ENCODE measurements around the gene TPCN1. TPM values are rescaled to one million over a fixed set of nuclear protein-coding genes. Genes with fewer than 3 reads are reported as not detected.

TPCN1 gene
- total RNA-seq, 1 experiment from 2014 or later = 18.8 TPM

DNA sequence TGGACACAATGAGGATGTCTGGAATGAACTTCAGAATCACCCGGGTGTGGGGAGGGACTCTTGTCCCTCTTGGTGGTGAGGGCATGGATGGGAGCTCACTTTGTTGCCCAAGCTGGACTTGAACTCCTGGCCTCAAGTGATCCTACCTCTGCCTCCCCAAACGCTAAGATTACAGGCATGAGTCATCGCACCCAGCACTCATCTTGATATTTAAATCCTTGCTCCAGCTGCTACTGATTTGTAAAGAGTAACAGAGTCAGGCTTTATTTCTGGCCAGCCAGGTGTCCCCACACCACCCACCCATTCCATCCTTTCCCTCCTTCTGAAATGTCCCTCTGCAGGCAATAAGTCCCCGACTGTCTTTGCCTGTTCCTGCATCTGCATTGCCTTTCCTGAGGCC, 40.9 kb upstream of the TPCN1 start:
- TF ChIP-seq, protein P1, sequence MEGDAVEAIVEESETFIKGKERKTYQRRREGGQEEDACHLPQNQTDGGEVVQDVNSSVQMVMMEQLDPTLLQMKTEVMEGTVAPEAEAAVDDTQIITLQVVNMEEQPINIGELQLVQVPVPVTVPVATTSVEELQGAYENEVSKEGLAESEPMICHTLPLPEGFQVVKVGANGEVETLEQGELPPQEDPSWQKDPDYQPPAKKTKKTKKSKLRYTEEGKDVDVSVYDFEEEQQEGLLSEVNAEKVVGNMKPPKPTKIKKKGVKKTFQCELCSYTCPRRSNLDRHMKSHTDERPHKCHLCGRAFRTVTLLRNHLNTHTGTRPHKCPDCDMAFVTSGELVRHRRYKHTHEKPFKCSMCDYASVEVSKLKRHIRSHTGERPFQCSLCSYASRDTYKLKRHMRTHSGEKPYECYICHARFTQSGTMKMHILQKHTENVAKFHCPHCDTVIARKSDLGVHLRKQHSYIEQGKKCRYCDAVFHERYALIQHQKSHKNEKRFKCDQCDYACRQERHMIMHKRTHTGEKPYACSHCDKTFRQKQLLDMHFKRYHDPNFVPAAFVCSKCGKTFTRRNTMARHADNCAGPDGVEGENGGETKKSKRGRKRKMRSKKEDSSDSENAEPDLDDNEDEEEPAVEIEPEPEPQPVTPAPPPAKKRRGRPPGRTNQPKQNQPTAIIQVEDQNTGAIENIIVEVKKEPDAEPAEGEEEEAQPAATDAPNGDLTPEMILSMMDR (conservative IDR thresholded peaks at IDR 0.05; ENCODE audit: low read depth, low read length) = no peak
- no peak for TF ChIP-seq EZH2 (IDR thresholded peaks at IDR 0.05; ENCODE audit: borderline replicate concordance, low read depth, low read length, poor library complexity, severe bottlenecking)
- H3K9me3 ChIP-seq (ENCODE audit: low read depth, low read length, poor library complexity, severe bottlenecking) = no peaks in the 10 kb centered on the region
- no peaks in the 10 kb centered on the region for H3K4me1 ChIP-seq (ENCODE audit: insufficient read depth, low read length, poor library complexity, severe bottlenecking)
- H3K4me3 ChIP-seq (ENCODE audit: low read depth, low read length, poor library complexity, severe bottlenecking) = no peak overlapping the region
- POLR2A ChIA-PET (ENCODE audit: low non-redundant PET) = no interaction called here
- BruUV-seq (replicated peaks) = no TSS peak
- H3K36me3 ChIP-seq (ENCODE audit: insufficient read depth, low read length, poor library complexity, severe bottlenecking) = peaks cover 39% of the 10 kb centered on the region
- DNase-seq (ENCODE audit: low spot score) = no peak
- no peak overlapping the region for H3K27ac ChIP-seq (ENCODE audit: low read depth, low read length, poor library complexity, severe bottlenecking)
- CTCF ChIA-PET = no interaction called here
- intact Hi-C loops (cut with micrococcal nuclease; ENCODE audit: unreplicated experiment) = no loop called here
- H3K27me3 ChIP-seq (replicated peaks; ENCODE audit: insufficient read depth, low read depth, low read length, poor library complexity) = no peaks in the 10 kb centered on the region

DNA sequence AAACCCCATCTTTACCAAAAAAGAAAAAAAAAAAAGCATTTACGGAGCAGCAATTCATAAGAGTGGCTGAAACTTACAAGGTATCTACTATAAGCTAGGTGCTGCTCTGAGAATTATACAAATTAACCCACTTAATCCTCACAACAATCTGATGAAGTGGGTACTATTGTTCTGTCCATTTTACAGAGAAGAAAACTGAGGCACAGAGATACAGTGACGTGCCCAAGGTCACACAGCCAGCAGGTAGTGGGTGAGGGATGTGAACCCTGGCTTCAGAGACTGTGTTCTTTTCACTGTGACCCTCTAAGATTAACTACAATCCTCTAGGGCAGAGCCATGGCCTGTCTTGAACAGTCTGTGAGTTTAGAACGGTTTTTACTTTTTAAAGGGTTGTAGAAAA, 39.3 kb upstream of the TPCN1 start:
- H3K27ac ChIP-seq (ENCODE audit: low read depth, low read length, poor library complexity, severe bottlenecking) = no peak overlapping the region
- H3K27me3 ChIP-seq (replicated peaks; ENCODE audit: insufficient read depth, low read depth, low read length, poor library complexity) = no peaks in the 10 kb centered on the region
- DNase-seq (ENCODE audit: low spot score) = no peak
- POLR2A ChIA-PET (ENCODE audit: low non-redundant PET) = no interaction called here
- no peaks in the 10 kb centered on the region for H3K9me3 ChIP-seq (ENCODE audit: low read depth, low read length, poor library complexity, severe bottlenecking)
- no peak overlapping the region for H3K4me3 ChIP-seq (ENCODE audit: low read depth, low read length, poor library complexity, severe bottlenecking)
- peaks cover 35% of the 10 kb centered on the region for H3K36me3 ChIP-seq (ENCODE audit: insufficient read depth, low read length, poor library complexity, severe bottlenecking)
- TSS peak; percentile 10 for BruUV-seq (replicated peaks)
- CTCF ChIA-PET = interaction anchor here (0.6 kb wide), 1 partner anchor 280 kb away, joined by 4 read pairs; no protein-coding TSS in a partner anchor
- intact Hi-C loops (cut with micrococcal nuclease; ENCODE audit: unreplicated experiment) = no loop called here
- H3K4me1 ChIP-seq (ENCODE audit: insufficient read depth, low read length, poor library complexity, severe bottlenecking) = no peaks in the 10 kb centered on the region
- TF ChIP-seq EZH2 (IDR thresholded peaks at IDR 0.05; ENCODE audit: borderline replicate concordance, low read depth, low read length, poor library complexity, severe bottlenecking) = no peak
- TF ChIP-seq, protein P1 (conservative IDR thresholded peaks at IDR 0.05; ENCODE audit: low read depth, low read length) = no peak

DNA sequence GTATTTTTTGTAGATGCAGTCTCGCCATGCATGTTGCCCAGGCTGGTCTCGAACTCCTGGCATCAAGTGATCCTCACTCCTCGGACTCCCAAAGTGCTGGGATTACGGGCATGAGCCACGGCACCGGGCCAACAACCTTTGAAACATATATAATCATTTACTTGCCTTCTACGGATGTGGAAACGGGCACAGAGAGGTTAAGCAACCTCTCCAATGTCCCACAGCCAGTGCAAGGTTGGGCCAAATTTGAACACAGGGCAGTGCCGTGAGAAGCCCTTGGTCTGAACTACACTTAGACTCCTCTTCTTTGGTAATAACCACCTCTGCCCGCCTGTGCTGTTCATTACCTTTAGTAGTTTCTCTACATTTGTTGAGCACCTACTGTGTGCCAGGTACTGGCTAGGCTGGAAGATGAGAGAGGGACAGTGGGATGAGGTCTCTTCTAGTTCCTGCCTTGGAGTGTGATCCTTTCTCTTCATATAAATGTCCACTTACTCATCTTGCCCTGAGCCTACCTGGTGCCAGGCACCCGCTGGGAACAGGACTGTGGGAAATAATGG, 38.2 kb upstream of the TPCN1 start:
- CTCF ChIA-PET = no interaction called here
- Histone ChIP-seq H3K4me3 (ENCODE audit: low read depth, low read length, poor library complexity, severe bottlenecking) (no peak overlapping the region), H3K36me3 (ENCODE audit: insufficient read depth, low read length, poor library complexity, severe bottlenecking) (peaks cover 27% of the 10 kb centered on the region), H3K27ac (ENCODE audit: low read depth, low read length, poor library complexity, severe bottlenecking) (no peak overlapping the region), H3K27me3 (replicated peaks; ENCODE audit: insufficient read depth, low read depth, low read length, poor library complexity) (no peaks in the 10 kb centered on the region), H3K4me1 (ENCODE audit: insufficient read depth, low read length, poor library complexity, severe bottlenecking) (no peaks in the 10 kb centered on the region), H3K9me3 (ENCODE audit: low read depth, low read length, poor library complexity, severe bottlenecking) (no peaks in the 10 kb centered on the region)
- DNase-seq (ENCODE audit: low spot score) = no peak
- no TSS peak for BruUV-seq (replicated peaks)
- intact Hi-C loops (cut with micrococcal nuclease; ENCODE audit: unreplicated experiment) = no loop called here
- TF ChIP-seq, protein P1 (conservative IDR thresholded peaks at IDR 0.05; ENCODE audit: low read depth, low read length) = no peak
- TF ChIP-seq EZH2 (IDR thresholded peaks at IDR 0.05; ENCODE audit: borderline replicate concordance, low read depth, low read length, poor library complexity, severe bottlenecking) = no peak
- POLR2A ChIA-PET (ENCODE audit: low non-redundant PET) = no interaction called here
